Fibroblast of pulmonary artery (primary cell): ENCODE measurements around the gene FIS1.

ENCODE experiments used
- DNase-seq: peaks from one replicate; pipeline ENCODE4 v3.0.0-alpha.2; 2010; ENCODE audit warnings: low read depth
- H3K4me3 ChIP-seq: replicated peaks from 2 replicates; pipeline ENCODE4 v1.5.1; 2011; ENCODE audit warnings: low read depth, mild to moderate bottlenecking, control low read depth, low read length, moderate library complexity
- CTCF ChIP-seq: IDR thresholded peaks from 2 replicates; pipeline ENCODE4 v1.5.1; 2011; ENCODE audit warnings: mild to moderate bottlenecking, control low read depth, low read length, inconsistent platforms; ENCODE audit errors: missing control alignments

FIS1 gene

DNA sequence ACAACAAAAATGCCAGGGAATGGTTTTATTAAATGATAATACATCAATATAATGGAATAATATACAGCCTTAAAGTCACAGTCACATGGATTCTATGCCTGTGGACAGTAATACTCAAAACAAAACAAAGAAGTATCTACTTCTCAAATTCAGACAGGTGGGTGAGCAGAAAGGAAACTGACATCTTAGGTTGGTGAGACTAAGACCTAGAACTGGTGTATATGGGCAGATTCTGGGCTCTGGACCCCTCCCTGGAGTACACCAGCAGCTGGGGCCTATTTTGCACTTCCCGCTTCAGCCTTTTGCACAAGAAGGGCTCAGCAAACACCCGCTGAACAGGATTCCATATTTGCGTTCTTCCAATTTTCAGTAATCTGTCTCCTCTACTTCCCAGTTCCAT is 5.4 kb upstream of the FIS1 start:
- H3K4me3 ChIP-seq = no peak overlapping the region
- no peak for TF ChIP-seq CTCF
- DNase-seq = no peak

DNA sequence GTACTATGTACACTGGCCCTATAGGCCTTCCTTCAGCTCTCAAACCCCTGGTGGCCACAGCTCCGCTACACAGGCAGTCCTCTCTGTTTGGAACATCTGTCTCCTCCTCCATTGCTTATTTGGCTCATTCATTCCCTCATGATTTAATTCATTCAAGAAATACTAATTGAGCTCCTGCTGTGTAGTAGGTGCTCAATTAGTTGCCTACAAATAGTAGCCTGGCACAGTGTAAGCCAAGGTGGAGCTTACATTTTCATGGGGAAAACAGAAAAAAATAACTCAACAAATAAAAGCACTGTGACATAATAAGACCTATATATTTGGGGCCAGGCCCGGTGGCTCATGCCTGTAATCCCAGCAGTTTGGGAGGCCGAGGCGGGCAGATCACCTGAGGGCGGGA is 3.4 kb upstream of the FIS1 start:
- H3K4me3 ChIP-seq = no peak overlapping the region
- no peak for TF ChIP-seq CTCF
- DNase-seq = no peak

DNA sequence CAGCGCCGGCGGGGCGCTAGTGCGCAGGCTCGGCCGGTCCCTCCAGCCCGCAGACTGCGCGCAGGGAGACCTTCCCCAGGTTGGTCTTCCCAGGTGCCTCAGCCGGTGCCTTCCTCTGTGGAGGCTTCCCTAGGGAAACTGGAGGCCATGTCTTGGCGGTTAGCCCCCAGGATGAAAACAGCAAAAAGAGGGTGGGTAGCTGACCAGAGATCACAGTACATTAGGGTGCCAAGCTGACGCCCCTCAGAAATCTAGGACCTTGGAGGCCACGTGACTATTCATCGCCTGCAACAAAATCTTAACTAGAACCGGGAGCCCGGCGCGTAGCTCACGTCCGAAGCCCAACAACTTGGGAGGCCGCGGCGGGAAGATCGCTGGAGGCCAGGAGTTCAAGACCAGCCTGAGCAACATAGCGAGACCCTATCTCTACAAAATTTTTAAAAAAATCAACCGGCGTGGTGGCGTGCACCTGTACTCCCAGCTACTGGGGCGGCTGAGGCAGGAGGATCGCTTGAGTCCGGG is 327 bp upstream of the FIS1 start:
- H3K4me3 ChIP-seq = peak overlapping the region; percentile 99
- no peak for DNase-seq
- TF ChIP-seq CTCF = no peak

DNA sequence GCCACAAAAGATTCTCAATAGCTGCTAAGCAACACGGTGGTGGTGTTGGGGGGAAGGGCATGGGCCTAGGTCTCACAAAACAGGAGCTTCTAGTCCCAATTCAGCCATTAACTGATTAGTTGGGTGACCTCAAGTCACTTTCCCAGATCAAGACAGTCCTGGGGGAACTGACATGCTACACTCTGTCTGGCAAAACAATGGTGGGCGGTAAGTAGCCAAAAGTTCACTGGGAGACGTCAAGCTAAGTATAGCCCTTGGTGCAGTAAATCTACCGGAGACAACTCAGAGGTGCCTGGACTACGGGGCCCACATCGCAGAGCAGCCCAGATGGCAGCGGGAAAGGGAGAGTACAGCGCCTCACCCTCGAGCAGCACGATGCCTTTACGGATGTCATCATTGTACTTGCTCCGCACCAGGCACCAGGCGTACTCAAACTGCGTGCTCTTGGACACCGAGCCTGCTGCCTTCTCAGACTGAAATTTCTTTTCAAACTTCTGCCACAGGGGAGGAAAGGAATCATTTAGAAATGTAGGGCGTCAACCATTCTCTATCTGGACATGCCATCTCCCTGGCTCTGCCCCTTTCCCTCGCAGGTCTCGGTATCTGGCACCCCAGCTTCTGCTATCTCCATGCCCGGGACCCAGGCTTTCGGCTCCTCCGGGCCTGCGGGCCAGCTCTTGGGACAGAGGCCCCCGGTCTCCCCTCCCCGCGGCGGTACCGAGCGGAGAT is 1.1 kb downstream of the FIS1 start:
- DNase-seq = peak; percentile 35
- TF ChIP-seq CTCF = no peak
- H3K4me3 ChIP-seq = peak overlapping the region; percentile 99

DNA sequence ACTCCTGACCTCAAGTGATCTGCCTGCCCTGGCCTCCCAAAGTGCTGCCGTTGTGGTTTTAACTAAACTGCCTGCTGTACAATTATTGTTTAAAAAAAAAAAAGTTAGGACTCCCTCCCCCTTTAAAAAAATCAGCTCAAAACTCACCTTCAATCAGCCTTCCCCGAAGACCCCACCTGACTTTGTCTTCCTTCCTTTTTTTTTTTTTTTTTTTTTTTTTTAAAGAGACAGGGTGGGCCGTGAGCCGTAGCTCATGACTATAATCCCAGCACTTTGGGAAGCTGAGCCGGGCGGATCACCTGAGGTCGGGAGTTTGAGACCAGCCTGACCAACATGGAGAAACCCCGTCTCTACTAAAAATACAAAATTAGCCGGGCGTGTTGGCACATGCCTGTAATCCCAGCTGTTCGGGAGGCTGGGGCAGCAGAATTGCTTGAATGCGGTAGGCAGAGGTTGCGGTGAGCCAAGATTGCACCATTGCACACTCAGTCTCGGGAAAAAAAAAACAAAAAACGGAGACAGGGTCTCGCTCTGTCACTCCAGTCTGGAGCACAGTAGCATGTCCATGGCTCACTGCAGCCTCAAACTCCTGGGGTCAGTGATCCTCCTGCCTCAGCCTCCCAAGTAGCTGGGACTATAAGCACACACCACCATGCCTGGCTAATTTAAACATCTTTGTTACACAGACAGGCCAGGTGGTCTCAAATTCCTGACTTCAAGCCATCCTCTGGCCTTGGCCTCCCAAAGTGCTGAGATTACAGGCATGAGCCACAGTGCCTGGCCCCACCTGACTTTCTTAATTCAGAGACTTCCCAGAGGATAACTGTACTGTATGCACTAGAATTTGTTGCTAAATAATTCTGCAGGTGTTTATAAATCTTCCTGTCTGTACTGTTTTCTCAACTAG is 3.2 kb downstream of the FIS1 start:
- no peak for TF ChIP-seq CTCF
- no peak for DNase-seq
- H3K4me3 ChIP-seq = no peak overlapping the region

DNA sequence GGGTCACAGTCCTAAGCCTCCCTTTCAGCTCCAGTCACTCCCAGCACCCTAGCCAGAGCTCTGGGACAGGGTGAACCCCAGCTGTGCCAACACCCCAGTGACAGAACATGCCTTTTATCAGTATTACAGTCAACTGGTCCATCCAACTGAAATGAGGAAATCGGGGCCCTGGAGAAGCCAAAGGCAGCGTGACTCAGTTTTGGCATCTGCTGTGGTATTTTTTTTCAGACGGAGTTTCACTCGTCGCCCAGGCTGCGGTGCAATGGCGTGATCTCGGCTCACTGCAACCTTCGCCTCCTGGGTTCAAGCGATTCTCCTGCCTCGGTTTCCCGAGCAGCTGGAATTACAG is 3.9 kb downstream of the FIS1 start:
- TF ChIP-seq CTCF = no peak
- H3K4me3 ChIP-seq = no peak overlapping the region
- no peak for DNase-seq
